HG02973 (cell line): ENCODE data around the gene NKX1-2.

Experiments
- ATAC-seq: cut with Tn5 transposase; IDR thresholded peaks from one replicate; pipeline ENCODE4 v1.9.1; 2021; ENCODE audit warnings: moderate library complexity; ENCODE audit not compliant: unreplicated experiment

Gene NKX1-2

DNA sequence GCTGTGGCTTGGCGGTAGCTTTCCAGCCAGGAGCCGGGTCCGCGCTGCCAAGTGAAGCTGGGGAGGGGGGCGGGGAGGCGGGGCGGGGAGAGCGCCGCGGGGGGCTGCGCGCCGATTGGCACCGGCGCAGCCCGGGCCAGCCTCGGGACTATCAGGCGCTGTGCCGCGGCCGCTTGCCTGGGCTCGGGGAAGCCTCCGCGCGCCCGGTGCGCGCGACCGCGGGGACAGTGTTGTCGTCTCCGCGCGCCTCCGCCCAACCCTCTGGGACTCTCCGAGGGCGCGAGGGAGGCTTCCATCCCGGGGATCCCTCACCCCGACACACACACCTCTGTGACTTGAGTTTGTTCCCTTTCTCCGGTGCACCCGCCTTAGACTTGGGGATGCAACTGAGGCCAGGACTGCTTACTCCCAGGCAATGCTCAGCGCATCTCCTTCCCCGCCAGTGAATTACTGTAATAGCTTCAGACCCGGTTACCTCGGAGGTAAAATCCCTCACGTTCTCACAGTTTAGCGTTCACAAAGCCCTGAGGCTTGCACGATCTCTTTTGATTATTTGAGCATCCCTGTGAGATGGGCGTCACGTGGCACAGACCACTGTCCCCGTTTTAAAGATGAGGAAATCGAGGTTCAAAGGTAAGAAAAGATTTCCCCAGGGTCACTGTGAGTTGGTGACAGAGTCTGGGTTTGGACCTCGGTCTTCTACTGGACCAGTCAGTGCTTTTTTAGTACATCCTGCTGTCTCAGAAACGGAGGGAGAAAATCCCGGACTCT lies at the start of gene NKX1-2:
Gene NKX1-2, minus strand, starts transcription at position 24 of the 771 bp plus-strand sequence. CDS start 92 bp downstream, outside the sequence.
- ATAC-seq: no peak

DNA sequence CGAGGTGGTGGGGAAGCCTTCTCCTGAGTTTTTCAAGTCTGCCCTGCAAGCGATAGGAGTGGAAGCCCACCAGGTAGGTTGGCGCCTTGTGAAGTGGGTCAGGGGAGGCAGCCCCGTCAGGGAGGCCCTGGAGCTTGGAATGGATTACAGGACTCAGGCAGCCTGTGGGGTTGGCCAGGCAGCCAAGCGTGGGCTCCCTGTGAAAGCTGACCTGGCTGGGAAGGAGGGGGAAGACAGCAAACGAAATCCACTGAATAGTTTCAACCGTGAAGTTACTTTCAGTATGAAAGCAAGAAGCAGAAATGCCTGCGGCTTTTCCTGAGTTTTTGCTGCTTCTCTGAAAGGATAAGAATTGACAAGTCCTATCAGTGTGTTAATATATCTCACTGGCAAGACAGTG lies 48.2 kb upstream of the NKX1-2 start:
- ATAC-seq: no peak

DNA sequence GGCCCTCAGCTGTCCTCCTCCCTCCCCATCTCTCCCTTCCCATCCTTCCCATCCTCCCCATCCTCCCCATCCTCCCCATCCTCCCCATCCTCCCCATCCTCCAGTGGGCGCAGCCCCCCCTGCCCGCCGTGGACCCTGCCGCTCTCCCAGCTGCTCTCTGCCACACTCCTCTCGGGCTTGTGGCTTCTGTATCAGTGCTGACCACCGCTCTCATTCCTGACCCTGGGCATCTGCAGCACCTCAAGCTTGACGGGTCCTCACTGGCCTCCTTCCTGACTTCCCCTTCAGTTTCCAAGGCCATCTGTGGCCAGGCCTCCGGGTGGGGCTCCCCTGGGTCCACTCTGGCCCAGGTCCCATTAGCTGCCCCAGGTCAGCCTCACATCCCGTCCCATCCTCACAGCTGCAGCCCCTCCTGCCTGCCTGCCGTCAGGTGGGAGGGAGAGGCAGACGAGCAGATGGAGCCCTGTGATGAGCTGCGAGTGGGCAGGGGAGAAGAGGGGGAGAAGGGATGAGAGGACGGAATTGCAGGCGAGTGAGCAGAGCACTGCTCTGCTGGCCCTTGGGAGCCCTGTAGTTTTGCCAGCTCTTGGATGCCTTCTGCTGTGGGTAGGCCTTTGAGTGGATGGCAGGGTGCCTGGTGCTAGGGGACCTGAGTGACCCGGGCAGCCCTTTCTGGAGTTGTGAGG lies 47.5 kb upstream of the NKX1-2 start:
- ATAC-seq: no peak

DNA sequence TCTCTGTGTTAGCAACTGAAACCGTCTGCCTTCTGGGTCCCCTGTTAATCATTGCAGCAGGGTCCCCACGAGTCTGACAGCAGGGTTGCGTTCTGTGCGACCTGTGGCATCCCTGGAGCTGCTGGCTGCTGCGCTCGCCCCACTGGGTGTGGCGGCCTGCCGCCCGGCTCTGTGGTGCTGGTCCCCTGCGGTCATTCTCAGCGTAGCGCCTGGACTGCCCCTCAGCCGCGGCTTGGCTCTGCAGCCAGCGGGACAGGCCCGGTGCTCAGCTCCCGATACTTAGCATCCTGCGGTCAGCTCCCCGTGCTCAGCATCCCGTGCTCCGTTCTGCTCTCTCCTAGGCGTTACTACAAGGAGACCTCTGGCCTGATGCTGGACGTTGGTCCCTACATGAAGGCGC lies 46.8 kb upstream of the NKX1-2 start:
- no peak for ATAC-seq

DNA sequence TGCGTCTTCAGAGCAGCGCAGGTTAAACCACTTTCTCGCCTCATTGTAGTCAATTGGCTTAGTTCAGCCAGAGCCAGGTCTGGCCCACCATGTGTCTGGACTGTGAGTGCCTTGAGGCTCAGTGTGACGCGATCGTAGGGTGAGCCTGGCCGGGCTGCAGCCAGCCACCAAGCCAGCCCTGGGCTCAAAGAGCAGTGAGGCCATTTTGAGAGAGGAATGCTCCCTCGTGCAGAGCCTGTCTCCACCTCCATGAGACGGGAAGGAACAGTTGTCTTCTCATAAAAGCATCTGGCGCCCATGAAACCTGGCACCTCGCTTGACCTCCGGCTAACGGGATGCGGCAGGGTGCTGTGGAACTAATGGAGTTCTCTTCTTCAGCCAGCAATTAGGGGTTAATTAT lies 46.3 kb upstream of the NKX1-2 start:
- ATAC-seq: no peak

DNA sequence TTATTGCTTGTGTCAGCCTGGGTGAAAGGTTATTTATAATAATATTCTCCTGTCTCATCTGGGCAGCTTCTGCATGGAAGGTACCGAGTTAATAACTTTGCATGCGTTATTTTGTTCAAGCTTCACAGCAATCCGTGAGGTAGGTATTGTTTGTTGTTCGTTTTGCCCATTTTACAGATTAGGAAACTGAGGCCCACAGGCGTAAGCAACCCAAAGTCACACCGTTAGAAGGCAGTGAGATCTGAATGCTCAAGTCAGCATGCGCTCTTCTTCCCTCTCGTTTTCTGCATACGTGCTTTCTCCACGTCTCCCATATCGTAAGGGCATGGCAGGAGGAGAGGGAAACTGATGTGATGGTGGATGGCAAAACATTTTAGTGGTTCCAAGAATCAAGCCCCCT lies 45.9 kb upstream of the NKX1-2 start:
- no peak for ATAC-seq

DNA sequence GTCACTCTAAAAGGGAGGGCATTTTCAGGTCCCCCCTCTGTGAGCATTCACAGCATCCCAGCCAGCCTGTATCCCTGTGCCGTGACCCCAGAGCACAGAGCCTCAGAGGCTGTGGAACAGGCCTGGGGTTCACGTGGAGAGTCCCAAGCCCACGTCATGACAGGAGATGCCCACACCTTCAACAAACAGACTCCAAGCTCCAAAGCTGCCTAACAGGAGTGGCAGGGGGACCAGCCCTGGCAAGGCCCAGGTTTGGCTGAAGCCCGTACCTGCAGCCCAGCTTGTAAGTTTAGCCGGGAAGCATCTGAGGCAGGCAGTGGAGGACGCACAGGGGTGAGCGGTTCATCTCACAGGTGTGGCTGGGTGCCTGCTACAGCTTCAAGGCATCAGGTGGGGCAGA lies 45.3 kb upstream of the NKX1-2 start:
- ATAC-seq: no peak

DNA sequence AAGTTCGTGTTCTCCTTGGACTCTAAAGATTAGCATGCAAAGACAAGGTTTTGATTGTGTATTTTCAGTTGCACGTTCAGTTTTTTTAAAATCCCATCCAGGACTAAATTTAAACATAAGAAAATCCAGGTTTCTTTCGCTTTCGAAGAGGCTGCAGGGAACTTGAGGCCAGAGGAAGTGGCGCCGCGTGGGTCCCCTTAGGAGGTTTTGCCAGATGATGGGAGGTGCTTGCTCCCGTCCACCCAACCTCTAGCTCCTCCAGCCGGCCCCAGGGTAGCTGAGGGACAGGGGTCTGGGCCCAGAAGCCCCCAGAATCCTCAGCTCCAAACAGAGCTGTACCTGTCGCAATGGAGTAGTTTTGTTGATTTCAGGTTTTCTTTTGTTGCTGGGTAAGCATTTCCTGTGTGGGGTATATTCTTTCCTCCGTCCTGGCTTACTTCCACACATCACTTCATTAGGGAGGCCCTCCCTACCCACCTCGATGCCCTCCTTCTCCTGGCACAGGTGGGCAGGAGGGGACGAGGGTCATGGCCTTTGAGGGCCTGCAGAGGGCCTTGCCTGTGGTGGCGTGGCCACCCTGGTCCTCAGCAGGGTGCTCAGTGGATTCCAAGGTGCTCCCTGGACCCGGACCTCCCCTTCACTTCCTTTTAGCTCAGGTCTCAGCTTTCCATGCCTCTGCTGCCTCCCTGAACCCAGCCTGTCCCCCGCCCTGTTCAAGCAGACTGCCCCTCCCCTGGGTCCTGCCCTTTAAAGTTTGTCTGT lies 44.4 kb upstream of the NKX1-2 start:
- no peak for ATAC-seq

DNA sequence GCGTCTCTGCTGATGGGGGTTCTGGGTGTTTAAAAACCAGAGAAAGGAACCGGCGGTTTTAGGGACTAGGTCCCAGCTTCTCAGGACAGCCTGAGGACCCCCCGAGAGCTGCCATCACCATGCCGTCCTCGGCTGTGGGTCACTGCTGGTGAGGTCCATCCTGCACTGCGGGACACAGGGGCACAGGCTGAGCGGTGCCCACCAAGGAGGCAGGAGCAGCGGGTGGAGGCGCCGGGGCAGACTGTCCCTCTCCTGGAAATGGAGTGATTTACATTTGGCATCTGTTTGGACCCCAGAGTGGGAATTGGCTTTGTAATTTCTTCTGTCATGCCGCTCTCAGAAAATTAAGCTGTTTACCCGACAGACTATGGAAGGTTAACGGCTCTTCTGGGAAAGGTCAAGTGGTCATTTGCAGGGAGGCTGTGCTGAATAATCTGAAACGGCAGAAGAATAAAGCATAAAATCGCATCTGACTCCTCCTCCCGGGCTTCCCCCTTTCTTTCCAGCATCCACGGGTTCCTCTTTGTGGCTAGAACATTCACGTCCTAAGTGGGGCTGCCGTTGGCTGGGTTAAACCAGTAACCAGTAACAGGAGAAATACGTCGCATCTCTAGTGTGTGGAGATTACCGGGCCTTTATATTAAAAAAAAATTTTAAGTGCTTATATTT lies 43.5 kb upstream of the NKX1-2 start:
- ATAC-seq: no peak

DNA sequence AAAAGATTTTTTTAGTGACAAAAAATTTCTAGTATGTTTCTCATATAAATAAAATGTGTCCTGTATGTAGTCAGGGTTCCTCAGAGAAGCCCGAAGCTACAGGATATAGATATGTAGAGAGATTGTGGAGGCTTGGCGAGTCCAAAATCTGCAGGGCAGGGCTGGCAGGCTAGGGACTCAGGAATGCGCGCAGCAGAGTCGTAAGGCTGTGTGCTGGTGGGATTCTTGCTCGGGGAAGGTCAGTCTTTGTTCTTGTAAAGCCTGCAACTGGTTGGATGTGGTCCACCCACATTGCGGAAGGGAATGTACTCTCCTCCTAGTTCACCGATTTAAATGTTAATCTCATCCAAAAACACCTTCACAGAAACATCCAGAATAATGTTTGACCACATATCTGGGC lies 42.4 kb upstream of the NKX1-2 start:
- ATAC-seq: no peak

DNA sequence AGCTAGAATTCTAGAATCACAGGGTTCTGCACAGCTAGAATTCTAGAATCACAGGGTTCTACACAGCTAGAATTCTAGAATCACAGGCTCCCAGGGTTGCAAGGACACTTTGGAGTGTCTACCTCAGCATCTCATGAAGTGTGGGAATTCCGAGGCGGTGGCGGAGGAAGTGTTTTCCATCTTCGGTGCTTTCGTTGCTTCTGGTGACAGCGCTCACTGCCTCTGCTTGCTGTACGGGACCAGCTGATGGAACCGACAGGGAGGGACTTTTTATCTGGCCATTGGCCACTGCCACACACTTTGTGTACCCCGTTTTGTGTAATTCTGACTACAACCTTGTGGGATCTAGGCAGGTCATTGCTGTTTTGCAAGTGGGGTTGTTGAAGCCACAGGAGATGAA lies 41.3 kb upstream of the NKX1-2 start:
- ATAC-seq: no peak

DNA sequence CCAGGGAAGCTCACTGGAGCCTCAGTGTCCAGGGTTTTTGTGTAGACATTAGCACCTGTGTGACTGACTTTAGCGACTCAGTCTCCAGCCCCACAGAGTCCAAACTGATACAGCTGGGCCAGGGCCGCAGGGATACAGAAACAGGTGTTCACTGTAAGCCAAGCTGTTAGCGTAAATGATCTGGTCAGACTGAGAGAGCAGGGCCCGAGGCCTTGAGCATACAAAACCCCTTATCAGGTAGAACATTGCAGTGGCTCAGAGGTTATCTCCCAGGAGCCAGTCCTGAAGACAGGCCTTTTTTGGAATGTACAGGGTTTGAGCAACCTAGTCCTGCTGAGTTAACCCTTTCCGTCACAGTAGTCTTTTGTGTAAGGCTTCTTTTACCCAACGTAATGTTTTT lies 36.8 kb upstream of the NKX1-2 start:
- ATAC-seq: no peak

DNA sequence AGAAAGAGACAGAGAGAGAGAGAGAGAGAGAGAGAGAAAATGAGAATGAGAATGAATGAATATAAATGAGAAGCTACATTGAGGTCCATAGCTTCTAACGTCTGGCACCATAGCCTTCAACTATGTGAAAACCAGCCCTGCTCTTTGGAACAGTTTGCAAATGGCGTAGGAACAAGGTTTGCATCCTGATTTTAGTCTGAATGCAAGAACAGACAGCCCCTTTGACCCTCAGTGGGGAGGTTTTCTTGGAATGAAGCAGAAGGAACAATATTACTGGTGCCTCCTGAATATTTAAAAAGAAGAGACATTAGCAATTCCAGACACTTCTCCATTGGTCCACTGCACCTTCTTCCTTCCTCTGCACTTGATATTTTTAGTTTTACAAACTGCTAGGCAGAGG lies 34.8 kb upstream of the NKX1-2 start:
- no peak for ATAC-seq

DNA sequence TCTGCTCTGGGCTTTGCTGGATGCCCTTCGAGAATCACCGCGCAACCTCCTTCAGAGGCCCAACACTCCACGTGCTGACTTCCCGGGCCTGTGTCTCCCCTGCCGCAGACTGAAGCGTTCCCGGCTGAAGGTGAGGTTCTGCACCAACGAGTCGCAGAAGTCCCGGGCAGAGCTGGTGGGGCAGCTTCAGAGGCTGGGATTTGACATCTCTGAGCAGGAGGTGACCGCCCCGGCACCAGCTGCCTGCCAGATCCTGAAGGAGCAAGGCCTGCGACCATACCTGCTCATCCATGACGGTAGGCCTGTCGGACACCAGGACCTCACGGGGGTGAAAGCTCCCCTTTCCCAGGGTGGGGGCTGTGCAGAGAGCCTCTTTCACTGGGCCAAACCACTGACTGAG lies 34.2 kb upstream of the NKX1-2 start:
- ATAC-seq: no peak

DNA sequence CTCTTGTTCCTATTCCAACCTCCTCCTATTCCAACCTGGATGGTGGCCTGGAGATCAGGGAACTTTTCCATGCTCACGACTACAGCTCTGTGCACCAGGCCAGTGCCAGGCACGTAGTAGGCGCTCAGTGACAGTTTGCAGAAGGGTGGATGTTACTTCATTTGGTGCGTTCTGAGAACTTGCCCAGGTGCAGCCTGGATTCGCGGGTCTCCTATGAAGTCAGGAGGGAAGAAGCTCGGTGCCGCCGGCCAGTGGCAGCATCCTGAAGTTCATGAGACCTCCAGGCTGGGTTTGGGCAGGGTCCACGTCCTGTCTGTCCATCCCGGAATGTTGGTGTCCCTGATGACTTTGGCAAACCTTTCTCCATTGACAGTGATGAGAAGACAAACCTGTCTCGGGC lies 33.0 kb upstream of the NKX1-2 start:
- no peak for ATAC-seq

DNA sequence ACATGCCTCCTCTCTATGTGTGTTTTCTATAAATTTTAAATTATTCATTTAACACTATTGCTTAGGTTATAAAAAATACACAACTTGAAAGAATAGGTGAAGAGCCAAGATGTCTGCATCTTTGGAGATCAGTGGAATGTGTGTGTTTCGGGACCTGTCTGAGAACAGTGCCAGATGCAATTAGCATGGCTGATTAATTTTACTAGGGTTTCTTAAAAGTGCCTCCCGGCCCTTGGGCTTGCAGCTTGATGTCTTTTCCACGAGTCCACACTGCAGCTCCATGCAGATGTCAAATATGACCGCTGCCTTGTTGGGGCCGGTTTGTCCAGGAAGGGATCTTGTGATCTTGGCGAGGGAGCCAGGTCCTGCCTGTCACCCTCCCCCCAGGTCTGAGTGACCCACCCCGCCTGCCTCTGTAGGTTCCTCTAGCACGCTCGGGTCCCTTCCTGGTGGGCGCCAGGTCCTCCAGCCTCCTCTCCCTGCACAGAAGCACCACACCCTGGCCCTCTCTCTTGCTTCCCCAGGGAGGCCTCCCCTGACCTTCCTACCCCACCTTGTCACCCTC lies 32.5 kb upstream of the NKX1-2 start:
- no peak for ATAC-seq

DNA sequence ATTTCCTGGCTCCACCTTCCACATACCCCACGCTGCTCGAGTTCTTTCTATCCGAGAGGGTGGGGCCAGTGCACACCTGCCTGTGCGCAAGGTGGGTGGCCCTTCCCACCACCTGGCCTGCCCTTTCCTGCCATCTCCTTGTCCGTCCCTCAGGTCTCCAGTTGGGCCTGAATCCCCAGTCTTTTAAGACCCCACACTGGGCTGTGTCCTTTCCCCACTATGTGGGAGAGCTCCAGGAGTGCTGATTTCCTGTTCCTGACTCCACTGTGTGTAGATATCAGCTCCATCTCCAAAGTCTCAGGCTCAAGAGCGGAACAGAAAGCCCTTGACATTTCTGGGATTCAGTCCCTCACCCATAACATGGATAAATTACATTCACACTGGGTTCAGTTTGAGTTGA lies 31.9 kb upstream of the NKX1-2 start:
- ATAC-seq: no peak

DNA sequence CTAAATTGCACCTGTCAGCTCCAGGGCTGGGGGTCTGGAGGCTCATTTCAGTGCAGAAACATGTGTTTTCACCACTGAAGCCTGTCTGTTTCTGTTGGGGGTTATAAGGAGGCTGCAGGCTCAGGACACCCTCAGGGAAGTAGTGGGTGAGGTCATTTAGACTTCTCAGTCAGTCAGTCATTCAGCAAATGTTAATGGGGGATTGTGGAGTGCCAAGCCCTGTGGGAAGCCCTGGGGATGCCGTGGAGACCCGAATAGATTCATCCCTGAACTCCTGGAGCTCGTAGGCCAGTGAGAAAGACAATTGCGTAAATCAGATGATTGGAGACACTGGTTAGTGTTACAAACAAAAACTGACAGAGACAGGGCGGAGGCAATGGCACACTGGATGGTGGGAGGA lies 31.0 kb upstream of the NKX1-2 start:
- ATAC-seq: no peak

DNA sequence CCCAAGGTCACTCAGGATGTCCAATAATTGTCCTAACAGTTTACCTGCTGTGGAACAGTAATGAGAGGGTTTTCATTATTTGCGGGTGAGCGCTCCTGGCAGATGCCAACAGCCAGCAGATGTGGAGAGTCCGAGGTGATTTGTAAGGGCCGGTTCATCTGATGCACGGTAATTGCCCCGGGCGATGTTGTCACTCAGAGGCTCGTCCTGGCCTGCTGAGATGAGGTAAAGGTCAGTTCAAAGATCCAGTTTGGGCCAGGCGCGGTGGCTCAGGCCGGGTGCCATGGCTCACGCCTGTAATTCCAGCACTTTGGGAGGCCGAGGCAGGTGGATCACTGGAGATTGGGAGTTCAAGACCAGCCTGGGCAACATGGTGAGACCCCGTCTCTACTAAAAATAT lies 28.7 kb upstream of the NKX1-2 start:
- ATAC-seq: no peak

DNA sequence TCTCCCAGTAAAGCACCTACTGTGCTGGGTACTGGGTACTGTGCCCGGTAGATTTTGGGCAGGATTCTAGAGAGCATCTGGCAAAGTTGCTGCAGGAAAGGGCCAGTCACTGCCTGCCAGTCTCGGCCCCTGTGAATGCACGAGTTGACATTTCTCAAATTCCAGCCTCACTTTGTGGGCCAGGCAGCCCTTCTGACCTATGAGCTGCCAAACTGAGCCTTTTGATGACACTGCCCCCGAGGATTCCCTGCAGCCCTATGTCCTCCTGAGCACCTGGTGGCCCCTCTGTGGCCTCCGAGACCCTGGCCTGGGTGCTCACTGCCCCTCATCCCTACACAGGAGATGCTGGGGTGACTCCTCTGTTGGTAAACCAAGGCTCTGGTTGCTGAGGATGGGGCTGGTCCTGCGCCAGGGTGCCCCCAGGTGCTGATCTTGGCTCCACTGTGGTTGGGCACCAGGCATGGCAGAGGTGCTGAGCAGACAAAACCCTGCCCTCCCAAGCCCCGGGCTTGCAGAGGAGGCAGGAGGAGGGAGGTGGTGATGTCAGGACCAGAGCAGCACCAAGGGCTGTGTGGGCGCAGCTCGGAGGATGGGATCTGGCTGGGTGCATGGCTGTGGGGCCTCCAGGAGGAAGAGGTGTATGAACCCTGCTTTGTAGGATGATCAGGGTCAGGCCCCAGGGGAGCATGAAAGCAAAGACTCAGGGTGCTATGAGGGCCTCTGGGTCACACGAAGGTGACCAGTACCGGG lies 28.0 kb upstream of the NKX1-2 start:
- no peak for ATAC-seq
